Activated gamma-delta T cell (primary cell): ENCODE data around the gene EVI2B.
"Not testable (repeated sequence)": the region's sequence is repeated elsewhere in the genome, so short reads cannot be mapped to it uniquely, and the experiment has no call there.

ENCODE experiments used
- DNase-seq: peaks from one replicate; lab custom pipeline; 2025; lab: John Stamatoyannopoulos, UW

Gene EVI2B

DNA sequence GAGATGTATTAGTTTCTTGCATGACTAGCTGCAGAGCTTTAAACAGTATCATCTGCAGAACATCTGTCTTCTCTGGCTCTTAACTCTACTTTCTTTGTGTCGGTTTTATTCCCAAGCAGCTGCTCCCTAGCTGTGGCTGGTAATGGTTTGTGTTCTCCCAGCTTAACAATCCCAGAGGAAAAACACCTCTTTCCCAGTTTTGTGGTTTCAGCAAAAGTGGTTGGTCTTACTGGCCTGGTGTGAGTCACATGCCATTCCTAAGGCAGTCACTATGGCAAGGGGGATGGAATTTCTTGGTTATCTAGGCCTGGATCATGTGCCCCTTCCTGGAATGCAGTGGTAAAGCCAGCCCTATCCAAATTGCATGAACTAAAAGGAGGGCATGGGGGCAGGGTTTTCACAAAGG, 44.3 kb downstream of the EVI2B start:
- no peak for DNase-seq

DNA sequence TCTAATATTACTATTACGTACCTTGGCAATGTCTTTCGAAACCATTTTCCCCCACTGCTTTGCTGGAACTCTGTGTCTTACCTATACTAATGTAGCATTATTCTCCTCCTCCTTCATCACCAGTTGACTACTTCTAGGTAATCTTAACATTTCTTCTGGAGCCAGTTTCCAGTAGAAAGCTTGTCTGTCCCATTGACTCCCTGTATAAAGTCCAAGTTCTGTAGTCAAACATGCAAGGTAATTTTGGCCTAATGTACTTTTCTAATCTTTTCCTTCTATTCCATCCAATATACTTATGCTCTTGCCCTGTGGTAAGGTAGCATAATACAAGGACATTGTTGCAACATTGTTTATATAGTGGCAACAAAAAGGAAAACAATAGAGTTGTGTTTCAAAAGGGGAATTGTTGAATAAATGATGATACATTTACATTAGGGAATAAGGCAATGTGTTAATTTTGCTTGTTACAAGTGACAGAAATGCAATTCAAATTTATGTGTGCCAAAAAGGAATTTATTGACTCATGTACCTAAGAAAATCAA, 44.7 kb downstream of the EVI2B start:
- no peak for DNase-seq

DNA sequence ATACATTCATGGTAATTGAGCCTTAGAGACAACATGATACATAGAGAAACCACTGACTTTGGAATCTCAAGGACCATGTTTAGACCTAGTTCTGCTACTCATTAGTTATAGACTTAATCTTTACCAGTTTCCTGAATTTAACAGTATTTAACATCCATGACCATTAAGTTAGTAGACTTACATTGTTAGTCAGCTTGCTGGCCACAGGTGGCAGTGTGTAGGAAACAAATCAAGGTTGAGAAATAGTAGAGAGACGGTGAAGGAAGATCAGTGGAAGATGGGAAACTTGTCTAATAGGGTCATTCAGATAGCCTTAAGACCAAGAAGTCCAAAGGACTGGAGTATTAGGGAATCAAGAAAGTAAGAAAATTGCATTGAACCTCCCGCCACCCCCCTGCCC, 47.8 kb downstream of the EVI2B start:
- DNase-seq: no peak

DNA sequence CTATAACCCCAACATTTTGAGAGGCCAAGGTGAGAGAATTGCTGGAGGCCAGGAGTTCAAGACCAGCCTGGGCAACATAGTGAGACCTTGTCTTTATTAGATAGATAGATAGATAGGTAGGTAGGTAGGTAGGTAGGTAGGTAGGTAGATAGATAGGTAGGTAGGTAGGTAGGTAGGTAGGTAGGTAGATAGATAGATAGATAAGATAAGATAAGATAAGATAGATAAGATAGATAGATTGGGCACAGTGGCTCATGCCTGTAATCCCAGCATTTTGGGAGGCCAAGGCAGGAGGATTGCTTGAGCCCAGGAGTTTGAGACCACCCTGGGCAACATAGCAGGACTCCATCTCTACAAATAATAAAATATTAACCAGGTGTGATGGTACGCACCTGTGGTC, 50.9 kb downstream of the EVI2B start:
- not testable (repeated sequence) for DNase-seq

DNA sequence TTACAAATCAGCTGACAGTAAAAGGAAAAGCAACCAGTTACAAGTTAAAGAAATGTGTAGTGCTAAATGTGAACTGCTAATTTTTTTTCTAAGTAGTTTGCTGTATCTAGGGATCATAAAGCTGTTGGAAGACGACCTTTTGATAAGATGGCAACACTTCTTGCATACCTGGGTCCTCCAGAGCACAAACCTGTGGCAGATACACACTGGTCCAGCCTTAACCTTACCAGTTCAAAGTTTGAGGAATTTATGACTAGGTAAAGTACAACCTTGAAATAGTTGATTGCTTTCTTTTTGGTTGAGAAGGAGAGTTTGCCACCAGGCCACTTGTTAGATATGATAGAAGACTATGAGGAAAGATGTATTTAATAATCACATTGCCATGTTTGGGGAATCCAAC, 52.3 kb downstream of the EVI2B start:
- DNase-seq: no peak

DNA sequence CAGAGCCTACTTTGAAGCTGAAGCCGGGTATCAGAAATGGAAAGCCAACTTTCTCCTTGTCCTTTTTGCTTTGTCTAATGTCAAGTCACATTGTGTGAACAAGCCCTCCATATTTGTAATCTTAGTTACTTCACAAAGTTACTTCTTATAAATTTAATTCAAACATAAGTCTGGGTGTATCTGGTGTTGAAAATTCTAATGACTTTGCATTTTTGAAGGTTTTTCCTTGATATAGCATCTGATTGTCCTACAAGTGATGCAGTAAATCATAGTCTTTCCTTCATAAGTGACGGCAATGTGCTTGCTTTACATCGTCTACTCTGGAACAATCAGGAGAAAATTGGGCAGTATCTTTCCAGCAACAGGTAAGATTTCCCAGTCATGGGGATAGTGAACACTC, 53.7 kb downstream of the EVI2B start:
- DNase-seq: no peak

DNA sequence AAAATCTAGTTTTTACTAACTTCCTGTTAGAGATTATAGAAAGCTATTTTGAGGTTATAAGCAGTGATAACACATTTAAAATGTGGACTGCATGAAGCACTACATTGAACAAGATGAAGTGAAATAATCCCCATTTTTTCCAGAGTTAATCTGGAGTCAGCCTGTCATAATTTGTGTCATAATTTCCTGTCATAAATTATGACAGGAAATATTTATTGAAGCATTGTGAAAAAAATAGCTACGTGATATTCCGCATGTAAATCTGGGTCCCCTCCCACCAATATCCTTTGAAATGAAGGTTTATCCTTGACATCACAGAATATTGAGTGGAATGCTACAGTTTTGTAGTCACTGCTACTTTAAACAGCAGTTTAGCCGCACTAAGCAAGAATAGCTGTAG, 56.9 kb downstream of the EVI2B start:
- DNase-seq: no peak

DNA sequence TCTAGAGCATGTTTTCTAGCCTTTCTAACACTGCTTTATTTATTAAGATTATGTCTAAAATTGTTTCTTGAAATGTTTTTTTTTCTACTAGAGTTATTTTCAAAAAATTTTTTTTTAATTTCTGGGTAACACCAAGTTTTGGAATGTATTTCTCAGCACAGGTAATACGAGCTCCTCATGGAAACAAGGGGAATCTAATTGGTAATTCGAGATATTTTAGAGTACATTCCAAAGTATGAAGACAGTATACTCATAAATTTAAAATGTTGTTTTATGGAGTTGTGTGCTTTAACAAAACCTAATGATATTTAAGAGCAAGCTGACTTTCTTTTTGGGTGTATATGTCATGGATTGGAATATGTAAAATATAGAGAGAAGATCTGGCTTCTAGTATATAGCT, 59.2 kb downstream of the EVI2B start:
- no peak for DNase-seq
